Fibroblast of villous mesenchyme (primary cell): ENCODE measurements around the gene KCNJ2. TPM values are rescaled to one million over a fixed set of nuclear protein-coding genes. Genes with fewer than 3 reads are reported as not detected.

Experiments used
- DNase-seq: peaks from one replicate; pipeline ENCODE4 v3.0.0-alpha.2; 2010; ENCODE audit warnings: low read depth
- H3K4me3 ChIP-seq: 2 replicates; pipeline ENCODE4 v1.5.1; 2011; ENCODE audit warnings: low read depth, mild to moderate bottlenecking, low read length
- total RNA-seq: library from RNA; depleted of rRNA; stranded (reverse); fragments of >200 nt; gene quantifications from 2 replicates; pipeline ENCODE4 v1.2.3, GENCODE V29; 2012
- TF ChIP-seq, protein P1 (sequence below): IDR thresholded peaks from 2 replicates; pipeline ENCODE4 v1.5.1; 2012; ENCODE audit warnings: low read depth, mild to moderate bottlenecking, low read length; ENCODE audit not compliant: insufficient read depth

Gene KCNJ2
- total RNA-seq, 1 donor: 0.86 TPM

GRCh38 chr17:70190959-70191805 is 21.9 kb downstream of the KCNJ2 start:
- no peak for DNase-seq
- TF ChIP-seq, protein P1, sequence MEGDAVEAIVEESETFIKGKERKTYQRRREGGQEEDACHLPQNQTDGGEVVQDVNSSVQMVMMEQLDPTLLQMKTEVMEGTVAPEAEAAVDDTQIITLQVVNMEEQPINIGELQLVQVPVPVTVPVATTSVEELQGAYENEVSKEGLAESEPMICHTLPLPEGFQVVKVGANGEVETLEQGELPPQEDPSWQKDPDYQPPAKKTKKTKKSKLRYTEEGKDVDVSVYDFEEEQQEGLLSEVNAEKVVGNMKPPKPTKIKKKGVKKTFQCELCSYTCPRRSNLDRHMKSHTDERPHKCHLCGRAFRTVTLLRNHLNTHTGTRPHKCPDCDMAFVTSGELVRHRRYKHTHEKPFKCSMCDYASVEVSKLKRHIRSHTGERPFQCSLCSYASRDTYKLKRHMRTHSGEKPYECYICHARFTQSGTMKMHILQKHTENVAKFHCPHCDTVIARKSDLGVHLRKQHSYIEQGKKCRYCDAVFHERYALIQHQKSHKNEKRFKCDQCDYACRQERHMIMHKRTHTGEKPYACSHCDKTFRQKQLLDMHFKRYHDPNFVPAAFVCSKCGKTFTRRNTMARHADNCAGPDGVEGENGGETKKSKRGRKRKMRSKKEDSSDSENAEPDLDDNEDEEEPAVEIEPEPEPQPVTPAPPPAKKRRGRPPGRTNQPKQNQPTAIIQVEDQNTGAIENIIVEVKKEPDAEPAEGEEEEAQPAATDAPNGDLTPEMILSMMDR: no peak

GRCh38 chr17:70195091-70195490 is 25.8 kb downstream of the KCNJ2 start:
- TF ChIP-seq, protein P1: no peak
- no peak for DNase-seq
- no peak overlapping the region for H3K4me3 ChIP-seq

More at GRCh38 chr17:70190959-70191805, 21.9 kb downstream of the KCNJ2 start:
- no peak overlapping the region for H3K4me3 ChIP-seq

DNA sequence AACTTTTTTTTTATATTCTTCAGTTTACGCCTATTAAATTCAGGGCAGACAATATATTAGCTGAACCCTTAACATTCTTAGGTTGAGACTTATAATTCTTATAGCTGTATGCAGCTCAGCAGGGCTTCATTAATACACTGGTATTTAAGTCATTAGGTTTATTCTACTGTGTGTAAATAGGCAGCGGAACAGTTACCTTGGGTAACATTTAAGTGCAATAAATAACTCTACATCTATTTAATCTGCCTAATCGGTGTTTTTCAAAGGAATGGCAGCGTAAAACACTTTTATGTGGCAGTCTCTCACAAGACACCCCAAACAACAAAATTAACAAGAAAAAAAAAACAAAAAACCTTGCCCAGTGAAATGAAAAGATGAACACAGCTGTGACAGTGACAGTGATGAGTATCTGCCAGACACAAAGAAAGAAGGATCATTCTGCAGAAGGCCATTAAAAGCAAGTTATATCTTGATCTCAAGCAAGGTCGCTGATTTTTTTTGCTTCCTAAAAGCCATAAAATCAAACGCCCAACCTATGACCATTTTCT is 32.6 kb downstream of the KCNJ2 start:
- no peak overlapping the region for H3K4me3 ChIP-seq
- no peak for DNase-seq
- TF ChIP-seq, protein P1: no peak

GRCh38 chr17:70202840-70203239 is 33.5 kb downstream of the KCNJ2 start:
- no peak overlapping the region for H3K4me3 ChIP-seq
- no peak for DNase-seq
- TF ChIP-seq, protein P1: no peak

- TF ChIP-seq, protein P1: no peak
- DNase-seq: no peak
- no peak overlapping the region for H3K4me3 ChIP-seq
Observed at GRCh38 chr17:70204431-70204830, 35.1 kb downstream of the KCNJ2 start.

DNA sequence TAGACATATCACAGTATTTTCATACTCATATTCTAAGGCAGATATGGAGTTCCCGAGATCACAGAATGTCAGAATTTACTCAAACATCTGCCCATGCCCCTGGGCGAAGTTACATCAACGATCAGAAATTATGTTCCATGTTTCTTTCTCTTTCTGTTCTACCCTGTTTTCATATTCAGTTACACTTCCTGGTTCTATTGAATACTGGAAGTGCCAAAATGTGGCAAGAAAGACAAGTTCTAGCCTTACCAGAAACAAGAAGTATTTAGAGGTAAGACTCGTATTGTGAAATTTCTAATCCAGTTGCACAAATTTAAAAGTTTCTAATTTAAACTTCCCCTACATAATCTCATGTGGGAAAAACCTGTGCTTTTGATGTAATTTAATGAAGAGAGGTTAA is 36.1 kb downstream of the KCNJ2 start:
- TF ChIP-seq, protein P1: no peak
- no peak for DNase-seq
- no peak overlapping the region for H3K4me3 ChIP-seq
